Head of caudate nucleus (tissue), 42 donors: ENCODE measurements around the gene TTLL11.

ENCODE experiments used
- DNase-seq, 42 donors: peaks; one replicate each; pipeline versions ENCODE4 v3.0.0 to v3.0.0-alpha.2; 2020 to 2021; ENCODE audit warnings: mixed read lengths in 7 of 42
- intact Hi-C: fragments of 100-400 bp; cut with DNase I; formaldehyde crosslinking; loops from one replicate; pipeline ENCODE4 v1.15.0; 2022

The TTLL11 gene

GRCh38 chr9:122115176-122116035 is 22.3 kb upstream of the TTLL11 start:
- intact Hi-C loops: no loop called here
- no peak for DNase-seq

- intact Hi-C loops: no loop called here
- no peak for DNase-seq
Measured at GRCh38 chr9:122113574-122113973, 20.5 kb upstream of the TTLL11 start.

- DNase-seq: no peak
- intact Hi-C loops: no loop called here
Measured at GRCh38 chr9:122112238-122112637, 19.1 kb upstream of the TTLL11 start.

GRCh38 chr9:122111413-122112085 is 18.4 kb upstream of the TTLL11 start:
- intact Hi-C loops: no loop called here

GRCh38 chr9:122110100-122110833 is 17.2 kb upstream of the TTLL11 start:
- intact Hi-C loops: no loop called here
- no peak for DNase-seq

More at GRCh38 chr9:122111413-122112085, 18.4 kb upstream of the TTLL11 start:
- DNase-seq: no peak

GRCh38 chr9:122109035-122109813 is 16.1 kb upstream of the TTLL11 start:
- intact Hi-C loops: loop anchor here (10.0 kb wide), 1 partner anchor 346 kb away; no protein-coding TSS in a partner anchor
- no peak for DNase-seq

- intact Hi-C loops: loop anchor here (10.0 kb wide), 1 partner anchor 347 kb away; no protein-coding TSS in a partner anchor
- DNase-seq: peak in 6 of 42 donors; percentile 11 to 48 (median 39)
Measured at GRCh38 chr9:122107291-122107805, 14.2 kb upstream of the TTLL11 start.

- DNase-seq: no peak
- intact Hi-C loops: loop anchor here (10.0 kb wide), 1 partner anchor 348 kb away; no protein-coding TSS in a partner anchor
Measured at GRCh38 chr9:122106576-122106975, 13.5 kb upstream of the TTLL11 start.

- no peak for DNase-seq
- intact Hi-C loops: loop anchor here (10.0 kb wide), 1 partner anchor 351 kb away; no protein-coding TSS in a partner anchor
Measured at GRCh38 chr9:122103985-122104384, 10.9 kb upstream of the TTLL11 start.

GRCh38 chr9:122102156-122102555 is 9.0 kb upstream of the TTLL11 start:
- intact Hi-C loops: loop anchor here (10.0 kb wide), 1 partner anchor 353 kb away; no protein-coding TSS in a partner anchor
- peak in 1 of 42 donors; percentile 26 for DNase-seq

GRCh38 chr9:122100756-122101155 is 7.6 kb upstream of the TTLL11 start:
- intact Hi-C loops: loop anchor here (10.0 kb wide), 1 partner anchor 354 kb away; no protein-coding TSS in a partner anchor
- DNase-seq: peak in 1 of 42 donors; percentile 20

GRCh38 chr9:122099271-122099869 is 6.3 kb upstream of the TTLL11 start:
- intact Hi-C loops: loop anchor here (2.0 to 10.0 kb wide), 3 partner anchors 25 to 715 kb away; no protein-coding TSS in a partner anchor
- DNase-seq: peak; percentile 62 to 95 (median 88)

GRCh38 chr9:122097679-122098315 is 4.7 kb upstream of the TTLL11 start:
- DNase-seq: peak in 1 of 42 donors; percentile 0
- intact Hi-C loops: loop anchor here (2.0 to 10.0 kb wide), 3 partner anchors 27 to 717 kb away; no protein-coding TSS in a partner anchor

GRCh38 chr9:122096620-122097415 is 3.7 kb upstream of the TTLL11 start:
- peak in 2 of 42 donors; percentile 4 to 15 for DNase-seq
- intact Hi-C loops: loop anchor here (10.0 kb wide), 1 partner anchor 718 kb away; no protein-coding TSS in a partner anchor

- intact Hi-C loops: loop anchor here (10.0 kb wide), 1 partner anchor 720 kb away; no protein-coding TSS in a partner anchor
Measured at GRCh38 chr9:122095010-122095767, 2.1 kb upstream of the TTLL11 start.

More at GRCh38 chr9:122095010-122095767, 2.1 kb upstream of the TTLL11 start:
- DNase-seq: peak in 40 of 42 donors; percentile 30 to 86 (median 62)
